OCI-LY7 (cell line): ENCODE measurements around the gene GRIK1. TPM values are rescaled to one million over a fixed set of nuclear protein-coding genes. Genes with fewer than 3 reads are reported as not detected.

Experiments
- BruUV-seq: library from RNA; stranded (reverse); fragments of 400-500 nt; replicated peaks from 2 replicates; lab custom pipeline; 2021; lab: Mats Ljungman, UMichigan
- CTCF ChIA-PET: fragments of 300-600 bp; sonication (Branson Sonifier 250); formaldehyde crosslinking; loops from one replicate; lab custom pipeline; 2022; ENCODE audit warnings: antibody characterized with exemption; ENCODE audit not compliant: unreplicated experiment; lab: Charles Lee
- POLR2A ChIA-PET: fragments of 300-600 bp; sonication (Branson Sonifier 250); formaldehyde crosslinking; loops from one replicate; lab custom pipeline; 2022; ENCODE audit warnings: antibody characterized with exemption; lab: Charles Lee
- DNase-seq: peaks from one replicate; pipeline ENCODE4 v3.0.0-alpha.2; 2015; ENCODE audit warnings: low spot score
- H2AFZ ChIP-seq: fragments of 200-600 bp; sonication (generic), shearing (Covaris generic); 2 replicates; pipeline ENCODE4 v1.6.1; 2014; ENCODE audit warnings: mild to moderate bottlenecking, antibody characterized with exemption, low read length, moderate library complexity
- H3K27ac ChIP-seq: fragments of 200-600 bp; sonication (generic); 2 replicates; pipeline ENCODE4 v1.5.1; 2014; ENCODE audit warnings: mixed run types, low read depth, mild to moderate bottlenecking, moderate library complexity, low read length, inconsistent platforms; ENCODE audit not compliant: poor library complexity, severe bottlenecking
- H3K36me3 ChIP-seq: fragments of 200-600 bp; sonication (generic); 2 replicates; pipeline ENCODE4 v1.6.1; 2014; ENCODE audit warnings: mild to moderate bottlenecking, antibody characterized with exemption, low read length, moderate library complexity, mixed read lengths; ENCODE audit not compliant: insufficient read depth
- H3K4me1 ChIP-seq: fragments of 200-600 bp; sonication (generic); 2 replicates; pipeline ENCODE4 v1.5.1; 2014; ENCODE audit warnings: mild to moderate bottlenecking, low read length; ENCODE audit not compliant: insufficient read depth, poor library complexity, severe bottlenecking
- H3K4me2 ChIP-seq: fragments of 200-600 bp; sonication (generic); 2 replicates; pipeline ENCODE4 v1.6.1; 2014; ENCODE audit warnings: mild to moderate bottlenecking, low read length
- H3K4me3 ChIP-seq: fragments of 200-600 bp; sonication (generic); 2 replicates; pipeline ENCODE4 v1.5.1; 2014; ENCODE audit warnings: mild to moderate bottlenecking, low read depth, low read length; ENCODE audit not compliant: poor library complexity, severe bottlenecking
- H3K79me2 ChIP-seq: fragments of 200-600 bp; sonication (generic); 2 replicates; pipeline ENCODE4 v1.6.1; 2016; ENCODE audit warnings: low read depth, mild to moderate bottlenecking, low read length, moderate library complexity, mixed read lengths; ENCODE audit not compliant: insufficient read depth
- H3K9me2 ChIP-seq: fragments of 200-600 bp; sonication (generic); 2 replicates; pipeline ENCODE4 v1.6.1; 2016; ENCODE audit warnings: mild to moderate bottlenecking, low read length, mixed read lengths; ENCODE audit not compliant: insufficient read depth
- H3K9me3 ChIP-seq: fragments of 200-600 bp; sonication (generic); 2 replicates; pipeline ENCODE4 v1.6.1; 2014; ENCODE audit warnings: mild to moderate bottlenecking, mixed run types, low read length, mixed read lengths
- H4K20me1 ChIP-seq: fragments of 200-600 bp; sonication (generic); 2 replicates; pipeline ENCODE4 v1.6.1; 2014; ENCODE audit warnings: mild to moderate bottlenecking, antibody characterized with exemption, low read length, moderate library complexity, mixed read lengths; ENCODE audit not compliant: insufficient read depth
- EZH2phosphoT487 ChIP-seq: fragments of 200-600 bp; sonication (generic); IDR thresholded peaks from 2 replicates; pipeline ENCODE4 v1.6.1; 2018; ENCODE audit warnings: low read depth, borderline replicate concordance, mild to moderate bottlenecking, mixed run types, antibody characterized with exemption, low read length, moderate library complexity, mixed read lengths
- intact Hi-C: fragments of 100-400 bp; cut with micrococcal nuclease; formaldehyde crosslinking; loops from one replicate; pipeline ENCODE4 v1.10.0; 2022; ENCODE audit not compliant: unreplicated experiment
- total RNA-seq, 2 experiments: library from RNA; depleted of rRNA in 1 of 2; stranded (reverse); fragments of >200 nt in 1 of 2; shearing (Covaris generic) in 1 of 2; gene quantifications; 2 replicates each; pipeline ENCODE4 v1.2.3, GENCODE V29; 2014 to 2022
- TF ChIP-seq, protein P1 (sequence below): fragments of 200-600 bp; sonication (generic); conservative IDR thresholded peaks from 2 replicates; pipeline ENCODE4 v1.5.1; 2014; ENCODE audit warnings: mild to moderate bottlenecking, antibody characterized with exemption, low read length, moderate library complexity, mixed read lengths

The GRIK1 gene
- total RNA-seq, 2 experiments from 2014 or later, result 4.1 TPM; not detected in 1

DNA sequence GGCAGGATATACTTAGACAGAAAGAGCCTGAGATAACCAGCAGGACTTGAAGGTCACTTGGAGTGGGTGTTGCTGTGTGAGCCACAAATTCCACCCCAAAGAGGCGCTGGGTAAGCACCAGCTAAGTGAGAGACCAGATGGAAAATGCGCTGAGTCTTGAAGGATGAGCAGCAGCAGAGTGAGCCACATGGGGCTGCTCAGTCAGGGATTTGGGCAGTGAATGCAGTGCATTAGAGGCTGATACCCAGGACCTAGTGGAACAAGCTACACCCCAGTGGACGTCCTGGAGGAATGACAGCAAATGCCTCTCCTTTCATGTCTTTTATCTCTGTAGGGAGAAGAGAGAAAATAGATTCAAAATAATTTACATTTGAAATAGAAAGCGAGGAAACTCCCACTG lies 11.3 kb downstream of the GRIK1 start:
- Histone ChIP-seq H3K4me2 (no peak overlapping the region), H3K79me2 (no peaks in the 10 kb centered on the region), H2AFZ (no peak overlapping the region), H3K9me2 (no peaks in the 10 kb centered on the region; the same call in 1 of the 2 replicates), H3K4me1 (no peaks in the 10 kb centered on the region), H3K4me3 (no peak overlapping the region), H3K36me3 (no peaks in the 10 kb centered on the region), H3K9me3 (no peaks in the 10 kb centered on the region), H3K27ac (no peak overlapping the region), H4K20me1 (no peaks in the 10 kb centered on the region)
- POLR2A ChIA-PET, result no interaction called here
- DNase-seq, result no peak
- BruUV-seq, result no TSS peak
- TF ChIP-seq, protein P1, sequence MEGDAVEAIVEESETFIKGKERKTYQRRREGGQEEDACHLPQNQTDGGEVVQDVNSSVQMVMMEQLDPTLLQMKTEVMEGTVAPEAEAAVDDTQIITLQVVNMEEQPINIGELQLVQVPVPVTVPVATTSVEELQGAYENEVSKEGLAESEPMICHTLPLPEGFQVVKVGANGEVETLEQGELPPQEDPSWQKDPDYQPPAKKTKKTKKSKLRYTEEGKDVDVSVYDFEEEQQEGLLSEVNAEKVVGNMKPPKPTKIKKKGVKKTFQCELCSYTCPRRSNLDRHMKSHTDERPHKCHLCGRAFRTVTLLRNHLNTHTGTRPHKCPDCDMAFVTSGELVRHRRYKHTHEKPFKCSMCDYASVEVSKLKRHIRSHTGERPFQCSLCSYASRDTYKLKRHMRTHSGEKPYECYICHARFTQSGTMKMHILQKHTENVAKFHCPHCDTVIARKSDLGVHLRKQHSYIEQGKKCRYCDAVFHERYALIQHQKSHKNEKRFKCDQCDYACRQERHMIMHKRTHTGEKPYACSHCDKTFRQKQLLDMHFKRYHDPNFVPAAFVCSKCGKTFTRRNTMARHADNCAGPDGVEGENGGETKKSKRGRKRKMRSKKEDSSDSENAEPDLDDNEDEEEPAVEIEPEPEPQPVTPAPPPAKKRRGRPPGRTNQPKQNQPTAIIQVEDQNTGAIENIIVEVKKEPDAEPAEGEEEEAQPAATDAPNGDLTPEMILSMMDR, result no peak
- no peak for TF ChIP-seq EZH2phosphoT487
- CTCF ChIA-PET, result no interaction called here
- intact Hi-C loops, result no loop called here

DNA sequence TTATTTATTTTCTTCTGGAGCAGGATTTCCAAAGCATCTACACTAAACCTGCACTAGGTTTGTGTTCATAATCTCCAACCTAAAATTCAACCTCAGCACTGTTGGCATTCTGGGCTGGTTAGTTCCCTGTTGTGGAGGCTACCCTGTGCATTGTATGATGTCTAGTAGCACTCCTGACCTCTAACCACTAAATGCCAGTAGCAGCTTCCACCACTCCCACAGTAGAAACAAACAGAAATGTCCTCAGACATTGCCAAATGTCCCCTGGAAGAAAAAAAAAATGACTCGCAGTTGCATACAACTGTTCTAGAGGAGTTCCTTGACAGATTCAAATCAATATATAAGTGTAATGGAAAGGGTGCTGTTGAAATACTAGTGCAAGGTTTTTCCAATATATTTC lies 18.9 kb downstream of the GRIK1 start:
- Histone ChIP-seq H4K20me1 (no peaks in the 10 kb centered on the region), H3K36me3 (no peaks in the 10 kb centered on the region), H3K79me2 (no peaks in the 10 kb centered on the region), H3K27ac (no peak overlapping the region), H3K9me3 (no peaks in the 10 kb centered on the region), H2AFZ (no peak overlapping the region), H3K4me2 (no peak overlapping the region), H3K9me2 (no peaks in the 10 kb centered on the region), H3K4me1 (no peaks in the 10 kb centered on the region), H3K4me3 (no peak overlapping the region)
- TF ChIP-seq, protein P1, result no peak
- no peak for TF ChIP-seq EZH2phosphoT487
- no TSS peak for BruUV-seq
- DNase-seq, result no peak
- POLR2A ChIA-PET, result no interaction called here
- CTCF ChIA-PET, result no interaction called here
- intact Hi-C loops, result no loop called here

DNA sequence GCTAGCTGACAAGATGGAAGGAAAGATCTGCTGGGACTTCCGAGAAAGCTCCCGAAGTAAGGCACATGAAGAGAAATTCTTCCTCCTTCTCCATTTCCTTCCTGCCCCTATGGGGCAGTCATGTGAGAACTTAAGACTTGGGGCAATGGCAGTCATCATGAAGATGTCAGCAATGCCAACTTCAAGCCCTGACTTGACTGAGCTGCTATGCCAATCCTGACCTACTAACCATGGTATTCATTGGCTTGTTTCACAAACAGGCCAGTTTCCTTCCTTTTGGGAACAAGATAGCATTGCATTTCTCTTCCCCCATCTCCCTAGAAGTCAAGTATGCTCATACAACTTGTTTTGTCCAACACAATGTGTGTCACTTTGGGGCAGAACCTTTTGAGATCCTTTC lies 25.5 kb downstream of the GRIK1 start:
- TF ChIP-seq, protein P1, result no peak
- no peak for TF ChIP-seq EZH2phosphoT487
- Histone ChIP-seq H3K36me3 (no peaks in the 10 kb centered on the region), H3K4me1 (no peaks in the 10 kb centered on the region), H2AFZ (no peak overlapping the region), H3K9me2 (no peaks in the 10 kb centered on the region), H3K4me2 (no peak overlapping the region), H3K4me3 (no peak overlapping the region), H4K20me1 (no peaks in the 10 kb centered on the region), H3K9me3 (no peaks in the 10 kb centered on the region), H3K27ac (no peak overlapping the region), H3K79me2 (no peaks in the 10 kb centered on the region)
- ChIA-PET CTCF (no interaction called here), POLR2A (no interaction called here)
- DNase-seq, result no peak
- intact Hi-C loops, result no loop called here
- no TSS peak for BruUV-seq
